H9 (cell line): ENCODE measurements around the gene TRIM23. TPM values are rescaled to one million over a fixed set of nuclear protein-coding genes. Genes with fewer than 3 reads are reported as not detected.

Experiments used
- DNase-seq: peaks from one replicate; pipeline ENCODE4 v3.0.0-alpha.2; 2017
- H2AFZ ChIP-seq: one replicate; pipeline ENCODE4 v1.6.1; 2013; ENCODE audit warnings: mild to moderate bottlenecking, low read length, control low read depth, moderate library complexity
- H2AK5ac ChIP-seq: 2 replicates; pipeline ENCODE4 v1.6.1; 2013; ENCODE audit warnings: low read length, control low read depth, mixed read lengths; ENCODE audit not compliant: insufficient read length
- H2BK120ac ChIP-seq: one replicate; pipeline ENCODE4 v1.6.1; 2013; ENCODE audit warnings: low read depth, mild to moderate bottlenecking, low read length, control low read depth, inconsistent platforms; ENCODE audit not compliant: poor library complexity, severe bottlenecking
- H2BK12ac ChIP-seq: 2 replicates; pipeline ENCODE4 v1.6.1; 2013; ENCODE audit warnings: low read length, control low read depth, mixed read lengths, low read depth; ENCODE audit not compliant: insufficient read length
- H2BK15ac ChIP-seq: 2 replicates; pipeline ENCODE4 v1.6.1; 2013; ENCODE audit warnings: low read depth, low read length, control low read depth
- H2BK20ac ChIP-seq: one replicate; pipeline ENCODE4 v1.6.1; 2013; ENCODE audit warnings: low read depth, mild to moderate bottlenecking, low read length, control low read depth, inconsistent platforms; ENCODE audit not compliant: poor library complexity, severe bottlenecking
- H2BK5ac ChIP-seq: 2 replicates; pipeline ENCODE4 v1.6.1; 2013; ENCODE audit warnings: low read length, control low read depth, mixed read lengths; ENCODE audit not compliant: insufficient read length
- H3K14ac ChIP-seq: 2 replicates; pipeline ENCODE4 v1.6.1; 2013; ENCODE audit warnings: low read length, control low read depth; ENCODE audit not compliant: insufficient read depth
- H3K18ac ChIP-seq: 2 replicates; pipeline ENCODE4 v1.6.1; 2013; ENCODE audit warnings: low read depth, mild to moderate bottlenecking, mixed read lengths, low read length, control low read depth; ENCODE audit not compliant: insufficient read length
- H3K23ac ChIP-seq: 2 replicates; pipeline ENCODE4 v1.6.1; 2013; ENCODE audit warnings: low read length, control low read depth, mixed read lengths, low read depth; ENCODE audit not compliant: insufficient read length
- H3K23me2 ChIP-seq: 2 replicates; pipeline ENCODE4 v1.6.1; 2013; ENCODE audit warnings: low read depth, mild to moderate bottlenecking, mixed read lengths, low read length, control low read depth; ENCODE audit not compliant: insufficient read length, poor library complexity, severe bottlenecking
- H3K27ac ChIP-seq: 2 replicates; pipeline ENCODE4 v1.5.1; 2013; ENCODE audit warnings: low read length, control low read depth, mixed read lengths, low read depth; ENCODE audit not compliant: insufficient read length
- H3K27me3 ChIP-seq: 2 replicates; pipeline ENCODE4 v1.6.1; 2013; ENCODE audit warnings: low read length, control low read depth, inconsistent platforms; ENCODE audit not compliant: insufficient read depth
- H3K4ac ChIP-seq: 2 replicates; pipeline ENCODE4 v1.6.1; 2013; ENCODE audit warnings: low read depth, mild to moderate bottlenecking, control low read depth, inconsistent platforms, low read length, moderate library complexity
- H3K4me1 ChIP-seq: 2 replicates; pipeline ENCODE4 v1.6.1; 2013; ENCODE audit warnings: low read length, control low read depth, inconsistent platforms; ENCODE audit not compliant: insufficient read depth
- H3K4me2 ChIP-seq: 2 replicates; pipeline ENCODE4 v1.6.1; 2013; ENCODE audit warnings: low read length, control low read depth, mixed read lengths; ENCODE audit not compliant: insufficient read length, insufficient read depth
- H3K56ac ChIP-seq: 2 replicates; pipeline ENCODE4 v1.6.1; 2013; ENCODE audit warnings: low read depth, mild to moderate bottlenecking, mixed read lengths, low read length, control low read depth; ENCODE audit not compliant: insufficient read length
- H3K79me1 ChIP-seq: 2 replicates; pipeline ENCODE4 v1.6.1; 2013; ENCODE audit warnings: low read depth, mild to moderate bottlenecking, moderate library complexity, low read length, control low read depth, inconsistent platforms; ENCODE audit not compliant: insufficient read depth, poor library complexity, severe bottlenecking
- H3K79me2 ChIP-seq: 2 replicates; pipeline ENCODE4 v1.6.1; 2013; ENCODE audit warnings: low read length, control low read depth, inconsistent platforms; ENCODE audit not compliant: insufficient read depth
- H3K9ac ChIP-seq: 2 replicates; pipeline ENCODE4 v1.6.1; 2013; ENCODE audit warnings: low read length, control low read depth, mixed read lengths; ENCODE audit not compliant: insufficient read length; ENCODE audit errors: extremely low read depth
- H3K9me3 ChIP-seq: one replicate; pipeline ENCODE4 v1.6.1; 2013; ENCODE audit warnings: low read depth, low read length, inconsistent platforms; ENCODE audit not compliant: control insufficient read depth
- H3T11ph ChIP-seq: one replicate; pipeline ENCODE4 v1.6.1; 2013; ENCODE audit warnings: mild to moderate bottlenecking, low read length, control low read depth, inconsistent platforms
- H4K20me1 ChIP-seq: one replicate; pipeline ENCODE4 v1.6.1; 2013; ENCODE audit not compliant: control insufficient read depth, insufficient read length, insufficient read depth
- H4K5ac ChIP-seq: 2 replicates; pipeline ENCODE4 v1.6.1; 2013; ENCODE audit warnings: low read depth, mild to moderate bottlenecking, mixed read lengths, low read length, control low read depth; ENCODE audit not compliant: insufficient read length
- H4K8ac ChIP-seq: replicated peaks from 2 replicates; pipeline ENCODE4 v1.6.1; 2013; ENCODE audit warnings: low read length, control low read depth, mixed read lengths, low read depth; ENCODE audit not compliant: insufficient read length
- H4K91ac ChIP-seq: 2 replicates; pipeline ENCODE4 v1.6.1; 2013; ENCODE audit warnings: low read depth, mild to moderate bottlenecking, moderate library complexity, mixed read lengths, low read length, control low read depth; ENCODE audit not compliant: insufficient read length
- H3K27ac Mint-ChIP-seq, 3 experiments: 2 replicates in 2 of 3; 3 replicates in 1 of 3; pipeline ENCODE4 v1.8.0; 2020 to 2021; ENCODE audit warnings: mixed read lengths in 3 of 3, mild to moderate bottlenecking in 1 of 3, moderate library complexity in 1 of 3
- H3K27me3 Mint-ChIP-seq: 2 replicates; pipeline ENCODE4 v1.8.0; 2021; ENCODE audit warnings: low read depth, mild to moderate bottlenecking, moderate library complexity, mixed read lengths
- H3K36me3 Mint-ChIP-seq, 3 experiments: 2 replicates in 2 of 3; 3 replicates in 1 of 3; pipeline ENCODE4 v1.8.0; 2020 to 2021; ENCODE audit warnings: low read depth in 3 of 3, mixed read lengths in 3 of 3; ENCODE audit not compliant: insufficient read depth in 1 of 3
- H3K4me1 Mint-ChIP-seq, 2 experiments: 2 replicates each; pipeline ENCODE4 v1.8.0; 2020; ENCODE audit warnings: mixed read lengths in 2 of 2
- H3K4me3 Mint-ChIP-seq, 2 experiments: 2 replicates in 1 of 2; 3 replicates in 1 of 2; pipeline ENCODE4 v1.8.0; 2020 to 2021; ENCODE audit warnings: mild to moderate bottlenecking in 2 of 2, mixed read lengths in 2 of 2, moderate library complexity in 1 of 2
- H3K9me3 Mint-ChIP-seq, 2 experiments: 2 replicates in 1 of 2; 3 replicates in 1 of 2; pipeline ENCODE4 v1.8.0; 2020; ENCODE audit warnings: mild to moderate bottlenecking in 2 of 2, mixed read lengths in 2 of 2, moderate library complexity in 1 of 2
- CTCF ChIP-seq: fragments of 200-600 bp; sonication (generic); conservative IDR thresholded peaks from 3 replicates; pipeline ENCODE4 v1.8.0; 2021; ENCODE audit warnings: antibody characterized with exemption, mild to moderate bottlenecking
- total RNA-seq: library from RNA; stranded (reverse); gene quantifications from 2 replicates; pipeline ENCODE4 v1.2.1, GENCODE V29; 2021

Gene TRIM23
- total RNA-seq, 1 experiment from 2014 or later: 12.9 TPM

GRCh38 chr5:65577141-65577540, 47.0 kb downstream of the TRIM23 start:
- Histone ChIP-seq H2BK12ac (no peak overlapping the region), H4K8ac (no peak overlapping the region), H3K4me1 (no peaks in the 10 kb centered on the region), H2BK20ac (no peak overlapping the region), H3K4me2 (no peak overlapping the region), H3K4ac (no peak overlapping the region), H3K14ac (no peak overlapping the region), H3K79me2 (no peaks in the 10 kb centered on the region), H4K20me1 (no peaks in the 10 kb centered on the region), H3T11ph (no peak overlapping the region), H2BK15ac (no peak overlapping the region), H3K9ac (no peak overlapping the region), H3K79me1 (no peaks in the 10 kb centered on the region), H3K18ac (no peak overlapping the region), H3K27me3 (no peaks in the 10 kb centered on the region), H2AFZ (no peak overlapping the region), H3K9me3 (no peaks in the 10 kb centered on the region), H3K23ac (no peak overlapping the region), H4K91ac (no peak overlapping the region), H2BK5ac (no peak overlapping the region), H2BK120ac (no peak overlapping the region), H4K5ac (no peak overlapping the region), H3K23me2 (no peaks in the 10 kb centered on the region), H2AK5ac (no peak overlapping the region), H3K27ac (no peak overlapping the region), H3K56ac (no peak overlapping the region)
- Mint-ChIP-seq H3K36me3 (peaks cover 4 to 46% (median 43%) of the 10 kb centered on the region in 3 experiments; a peak in 5 of 7 replicates), H3K4me1 (no peaks in the 10 kb centered on the region), H3K9me3 (no peaks in the 10 kb centered on the region), H3K4me3 (no peak overlapping the region), H3K27me3 (no peaks in the 10 kb centered on the region), H3K27ac (no peak overlapping the region)
- no peak for TF ChIP-seq CTCF
- DNase-seq: no peak
